HG03045 (cell line): ENCODE data around the gene CYP19A1.

Source experiments
- ATAC-seq: cut with Tn5 transposase; IDR thresholded peaks from one replicate; pipeline ENCODE4 v1.9.1; 2021; ENCODE audit warnings: mild to moderate bottlenecking, moderate library complexity; ENCODE audit not compliant: unreplicated experiment

Gene CYP19A1

GRCh38 chr15:51224428-51224827 lies 114.0 kb downstream of the CYP19A1 start:
- no peak for ATAC-seq

- ATAC-seq = no peak
These were observed 114.6 kb downstream of the CYP19A1 start for GRCh38 chr15:51223771-51224229.

GRCh38 chr15:51218299-51218938 lies 120.0 kb downstream of the CYP19A1 start:
- no peak for ATAC-seq

- no peak for ATAC-seq
These were observed 125.5 kb downstream of the CYP19A1 start for GRCh38 chr15:51212909-51213308.

- no peak for ATAC-seq
These were observed 126.2 kb downstream of the CYP19A1 start for GRCh38 chr15:51212239-51212638.

GRCh38 chr15:51205050-51205975 lies 133.1 kb downstream of the CYP19A1 start:
- ATAC-seq = no peak

GRCh38 chr15:51203797-51204196 lies 134.6 kb downstream of the CYP19A1 start:
- no peak for ATAC-seq

GRCh38 chr15:51202783-51203182 lies 135.6 kb downstream of the CYP19A1 start:
- ATAC-seq = no peak

GRCh38 chr15:51201581-51201980 lies 136.8 kb downstream of the CYP19A1 start:
- no peak for ATAC-seq

- no peak for ATAC-seq
These were observed 137.6 kb downstream of the CYP19A1 start for GRCh38 chr15:51200792-51201191.

- ATAC-seq = no peak
These were observed 138.9 kb downstream of the CYP19A1 start for GRCh38 chr15:51199541-51199940.

- no peak for ATAC-seq
These were observed 139.6 kb downstream of the CYP19A1 start for GRCh38 chr15:51198701-51199232.

GRCh38 chr15:51195459-51195858 lies 142.9 kb downstream of the CYP19A1 start:
- no peak for ATAC-seq

GRCh38 chr15:51193979-51194378 lies 144.4 kb downstream of the CYP19A1 start:
- no peak for ATAC-seq

GRCh38 chr15:51193526-51193925 lies 144.9 kb downstream of the CYP19A1 start:
- no peak for ATAC-seq

- no peak for ATAC-seq
These were observed 145.7 kb downstream of the CYP19A1 start for GRCh38 chr15:51192521-51193280.

GRCh38 chr15:51191766-51192165 lies 146.6 kb downstream of the CYP19A1 start:
- ATAC-seq = no peak

GRCh38 chr15:51191072-51191670 lies 147.2 kb downstream of the CYP19A1 start:
- ATAC-seq = no peak

GRCh38 chr15:51190424-51191068 lies 147.8 kb downstream of the CYP19A1 start:
- ATAC-seq = no peak
